ENCODE data around the gene PRMT7.

Gene PRMT7

DNA sequence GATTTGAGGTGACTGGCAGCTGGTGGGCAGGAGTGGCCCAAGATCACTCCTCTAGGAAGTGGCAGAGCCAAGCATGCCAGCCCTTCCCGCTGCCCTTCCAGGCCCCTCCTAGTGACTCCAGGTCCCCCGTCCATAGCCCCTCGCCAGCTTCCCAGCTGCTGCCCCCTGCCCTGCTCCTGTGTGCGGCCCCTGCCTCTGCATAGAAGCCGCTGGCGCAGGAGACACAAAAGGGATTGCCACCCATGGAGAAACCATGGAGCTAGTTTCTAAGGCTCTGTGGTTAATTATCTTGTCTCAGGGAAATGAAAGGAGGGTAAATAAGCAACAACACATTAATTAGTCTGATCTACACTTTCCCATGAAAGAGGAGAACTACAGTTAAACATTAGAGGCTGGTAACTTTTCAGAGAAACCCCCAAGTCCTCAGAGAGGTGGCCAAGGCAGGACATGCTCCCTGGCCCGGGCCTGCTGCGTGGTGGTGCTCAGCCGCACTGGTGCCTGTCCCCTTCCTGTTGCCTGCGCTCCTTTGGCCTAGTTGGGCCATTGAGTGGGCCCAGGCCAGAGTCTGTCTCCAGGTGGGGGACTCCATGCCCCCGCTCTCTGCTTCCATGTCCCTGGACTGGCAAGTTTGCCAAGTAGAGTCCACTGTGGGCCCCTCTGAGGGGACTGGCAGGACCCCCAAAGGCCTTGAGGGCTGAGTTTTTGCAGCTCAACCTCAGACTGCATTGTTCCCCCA, 65.2 kb downstream of the PRMT7 start:
- no peak for DNase-seq (ENCODE audit: low read depth)

DNA sequence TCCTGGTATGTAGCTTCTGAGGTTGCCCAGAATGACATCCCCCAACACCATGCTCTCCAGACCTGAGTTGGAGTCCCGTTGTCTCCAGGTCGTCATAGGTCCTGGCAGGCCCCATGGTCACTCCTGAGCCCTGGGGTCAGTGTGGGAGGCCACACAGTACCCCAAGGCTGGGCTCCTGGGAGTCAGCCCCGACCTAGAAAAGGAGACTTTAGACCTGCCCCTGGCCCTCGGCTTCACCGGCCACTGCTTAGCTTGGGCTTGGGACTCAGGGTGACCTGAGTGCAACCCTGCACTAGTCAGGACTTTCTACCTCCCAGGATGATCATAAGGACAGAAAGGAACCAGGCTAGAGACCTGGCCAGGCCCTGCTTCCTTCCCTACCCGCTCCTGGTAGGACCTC, 65.8 kb downstream of the PRMT7 start:
- DNase-seq (ENCODE audit: low read depth): no peak

DNA sequence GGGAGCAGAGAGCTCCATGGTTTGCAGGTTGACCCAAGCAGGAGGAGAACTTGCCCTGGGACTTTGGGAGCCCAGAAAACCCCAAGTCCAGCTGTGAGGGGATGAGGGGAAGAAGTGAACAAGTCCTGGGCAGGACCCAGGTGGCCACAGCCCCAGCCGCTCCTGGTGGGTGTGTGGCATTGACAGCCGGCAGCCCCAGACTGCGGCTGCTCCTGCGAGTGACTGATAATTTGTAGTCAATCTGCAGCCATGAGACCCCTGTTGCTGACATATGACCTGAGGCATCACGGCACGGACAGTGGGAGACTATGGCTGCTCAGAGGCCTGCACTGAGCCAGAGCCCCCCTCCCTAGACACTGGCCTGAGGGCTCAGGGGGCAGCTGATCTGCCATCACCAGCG, 66.4 kb downstream of the PRMT7 start:
- no peak for DNase-seq (ENCODE audit: low read depth)

- DNase-seq (ENCODE audit: low read depth): no peak
Observed at GRCh38 chr16:68377667-68378393, 67.0 kb downstream of the PRMT7 start.

DNA sequence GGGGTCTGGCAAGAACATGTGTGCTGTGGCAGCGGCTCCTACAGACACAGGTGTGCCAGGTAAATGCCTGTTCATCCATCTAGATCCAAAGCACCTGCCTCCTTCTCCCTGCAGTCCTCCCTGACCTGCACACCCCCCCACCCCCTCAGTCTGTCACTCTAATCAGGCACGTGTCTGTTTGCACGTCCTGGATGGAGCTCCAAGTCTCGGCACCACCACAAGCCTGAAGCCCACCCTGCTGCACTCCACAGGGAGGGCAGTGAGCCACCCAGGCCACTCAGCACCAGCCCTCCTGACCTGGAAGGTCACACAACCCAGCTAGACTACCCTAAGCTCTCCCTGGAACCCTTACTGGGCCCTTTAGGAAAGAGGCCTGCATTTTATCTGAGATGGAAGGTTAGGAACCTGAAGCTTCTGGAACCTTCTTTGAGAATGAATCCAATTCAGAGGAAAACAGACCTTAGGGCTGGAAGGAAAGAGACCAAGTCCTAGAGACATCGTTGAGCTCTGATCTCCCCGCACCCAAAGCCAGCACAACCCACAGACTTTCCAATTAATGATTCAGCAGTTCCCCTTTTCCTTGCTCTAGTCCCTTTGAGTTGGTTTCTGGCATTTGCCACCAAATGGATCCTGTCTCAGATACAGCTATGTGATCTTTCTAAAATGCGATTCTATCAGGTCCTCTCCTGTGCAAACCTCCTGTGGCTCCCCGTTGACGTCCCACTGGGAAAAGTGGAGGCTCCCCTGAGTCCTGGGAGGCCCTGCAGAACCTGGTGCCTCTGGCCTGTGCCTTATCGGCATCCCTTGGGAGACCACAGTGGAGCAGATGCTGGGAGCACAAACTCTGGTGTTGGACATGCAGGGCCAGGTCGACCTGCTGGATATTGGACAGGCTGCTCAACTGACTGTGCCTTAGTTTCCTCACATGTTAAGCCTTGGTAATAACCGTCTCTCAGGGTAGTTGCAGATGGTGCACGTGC, 67.9 kb downstream of the PRMT7 start:
- no peak for DNase-seq (ENCODE audit: low read depth)

GRCh38 chr16:68379472-68380347, 68.9 kb downstream of the PRMT7 start:
- DNase-seq (ENCODE audit: low read depth): no peak

GRCh38 chr16:68380348-68380670, 69.5 kb downstream of the PRMT7 start:
- DNase-seq (ENCODE audit: low read depth): no peak

- DNase-seq (ENCODE audit: low read depth): no peak
Observed at GRCh38 chr16:68380676-68381362, 70.0 kb downstream of the PRMT7 start.

DNA sequence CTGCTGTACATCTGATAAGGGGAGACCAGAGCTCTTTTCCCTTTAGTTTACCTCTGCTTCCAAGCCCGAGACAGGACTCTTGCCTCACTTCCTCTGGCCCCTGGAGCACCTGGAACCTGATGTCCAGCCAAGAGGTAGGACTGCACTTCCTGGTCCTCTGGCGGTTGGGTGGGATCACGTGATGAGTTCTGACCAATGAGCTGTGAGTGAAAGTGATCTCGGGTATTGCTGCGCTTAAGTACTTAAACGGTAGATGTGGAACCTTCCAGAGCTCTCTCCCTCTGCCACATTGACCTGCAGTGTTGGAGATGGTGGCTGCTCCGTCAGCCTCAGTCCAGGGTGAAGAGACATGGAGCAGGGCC, 70.5 kb downstream of the PRMT7 start:
- DNase-seq (ENCODE audit: low read depth): no peak

DNA sequence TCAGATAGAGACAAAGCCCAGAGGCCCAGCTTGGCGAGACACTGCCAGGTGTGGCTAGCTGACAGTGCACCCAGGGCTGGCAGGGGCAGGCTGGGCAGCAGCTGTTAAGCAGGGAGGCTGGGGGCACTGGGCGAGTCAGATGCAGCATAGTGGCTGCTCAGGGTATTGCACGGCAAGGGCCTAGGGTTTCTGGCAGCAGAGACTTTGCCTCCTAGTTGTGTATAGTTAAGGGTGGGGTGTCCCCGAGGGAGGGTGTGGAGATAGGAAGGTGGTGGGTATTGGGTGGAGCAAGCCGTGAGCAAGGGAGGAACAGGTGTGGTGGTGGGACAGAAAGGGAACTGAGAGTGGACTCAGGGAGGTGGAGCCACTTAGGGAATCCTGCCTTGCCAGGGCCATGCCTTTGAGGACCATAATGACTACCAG, 71.5 kb downstream of the PRMT7 start:
- no peak for DNase-seq (ENCODE audit: low read depth)

GRCh38 chr16:68383858-68384257, 73.0 kb downstream of the PRMT7 start:
- DNase-seq (ENCODE audit: low read depth): no peak

- DNase-seq (ENCODE audit: low read depth): no peak
Observed at GRCh38 chr16:68384288-68385161, 73.7 kb downstream of the PRMT7 start.

- no peak for DNase-seq (ENCODE audit: low read depth)
Observed at GRCh38 chr16:68385371-68385770, 74.6 kb downstream of the PRMT7 start.

DNA sequence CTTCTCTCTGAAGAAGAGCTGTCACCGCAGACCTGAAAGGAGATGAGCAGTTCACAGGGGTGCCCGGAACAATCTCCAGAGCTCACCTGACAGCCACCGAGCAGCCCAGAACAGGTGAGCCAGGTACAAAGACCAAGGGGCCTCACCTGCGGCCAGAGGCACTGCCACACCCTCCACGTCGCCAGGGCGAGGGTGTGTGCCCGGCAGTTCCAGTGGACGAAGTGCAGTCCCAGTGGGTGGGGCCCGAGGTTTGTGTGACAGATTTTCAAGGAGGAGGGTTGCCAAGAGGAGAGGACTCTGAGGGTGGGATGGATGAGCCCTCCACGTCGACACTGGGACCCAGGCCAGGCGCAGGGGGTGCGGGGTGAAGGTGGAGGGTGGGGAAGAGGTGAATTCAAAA, 75.8 kb downstream of the PRMT7 start:
- DNase-seq (ENCODE audit: low read depth): no peak

GRCh38 chr16:68387301-68387700, 76.5 kb downstream of the PRMT7 start:
- DNase-seq (ENCODE audit: low read depth): no peak

- no peak for DNase-seq (ENCODE audit: low read depth)
Observed at GRCh38 chr16:68388124-68388523, 77.3 kb downstream of the PRMT7 start.

DNA sequence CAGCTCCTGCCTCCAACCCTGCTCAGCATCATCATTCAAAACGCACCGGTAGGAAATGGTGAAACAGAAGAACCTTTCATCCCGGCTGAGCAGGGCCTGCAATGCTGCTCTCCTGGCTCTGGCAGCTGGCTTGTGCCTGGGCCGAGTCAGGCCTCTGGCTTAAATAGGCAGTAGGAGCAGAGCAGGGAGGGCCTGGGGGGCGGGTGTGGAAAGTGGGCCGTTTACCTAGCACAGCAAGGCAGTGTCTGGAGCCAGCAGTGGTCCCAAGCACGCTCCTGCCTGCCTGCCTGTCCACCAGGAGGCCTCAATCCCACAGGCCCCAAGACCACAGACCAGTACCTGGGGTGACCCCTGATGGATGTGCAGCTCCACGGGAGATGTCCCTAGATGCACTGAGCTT, 78.2 kb downstream of the PRMT7 start:
- DNase-seq (ENCODE audit: low read depth): no peak

DNA sequence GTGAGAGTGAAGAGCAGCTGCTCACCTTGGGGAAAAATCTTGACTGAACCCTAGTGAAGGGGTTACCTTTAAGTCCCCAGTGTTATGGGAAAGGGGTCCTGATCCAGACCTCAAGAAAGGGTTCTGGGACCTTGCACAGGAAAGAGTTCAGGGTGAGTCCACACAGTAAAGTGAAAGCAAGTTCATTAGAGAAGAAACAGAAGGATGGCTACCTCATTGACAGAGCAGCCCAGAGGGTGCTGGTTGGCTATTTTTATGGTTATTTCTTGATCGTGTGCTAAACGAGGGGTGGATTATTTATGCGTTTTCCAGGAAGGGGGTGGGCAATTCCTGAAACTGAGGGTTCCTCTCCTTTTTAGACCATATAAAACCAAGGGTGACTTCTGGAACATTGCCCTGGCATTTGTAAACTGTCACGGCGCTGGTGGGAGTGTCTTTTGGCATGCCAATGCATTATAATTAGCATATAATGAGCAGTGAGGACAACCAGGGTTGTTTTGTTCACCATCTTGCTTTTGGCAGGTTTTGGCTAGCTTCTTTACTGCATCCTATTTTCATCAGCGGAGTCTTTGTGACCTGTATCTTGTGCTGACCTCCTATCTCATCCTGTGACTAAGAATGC, 79.0 kb downstream of the PRMT7 start:
- DNase-seq (ENCODE audit: low read depth): no peak

GRCh38 chr16:68393333-68393732, 82.5 kb downstream of the PRMT7 start:
- DNase-seq (ENCODE audit: low read depth): no peak
